Liver (tissue), 9 donors: Measurements from ENCODE around the gene VEGFA. TPM values are rescaled to one million over a fixed set of nuclear protein-coding genes. Genes with fewer than 3 reads are reported as not detected.

Source experiments
- DNase-seq: peaks from one replicate; pipeline ENCODE4 v3.0.0-alpha.2; 2017; ENCODE audit warnings: low spot score
- H3K27ac ChIP-seq, 2 donors: one replicate each; pipeline ENCODE4 v1.7.0; 2013; ENCODE audit warnings: inconsistent platforms in 2 of 2, low read length in 2 of 2, control low read depth in 1 of 2, low read depth in 1 of 2, mild to moderate bottlenecking in 1 of 2
- H3K27me3 ChIP-seq, 4 donors: one replicate each; pipeline versions ENCODE4 v1.6.1 to v1.7.0; 2013; ENCODE audit warnings: low read length in 3 of 4, inconsistent platforms in 1 of 4, mild to moderate bottlenecking in 1 of 4, moderate library complexity in 1 of 4; ENCODE audit not compliant: control insufficient read depth in 4 of 4, insufficient read depth in 4 of 4
- H3K36me3 ChIP-seq, 4 donors: one replicate each; pipeline versions ENCODE4 v1.6.1 to v1.7.0; 2013; ENCODE audit warnings: low read length in 3 of 4, mild to moderate bottlenecking in 3 of 4, low read depth in 1 of 4, moderate library complexity in 1 of 4; ENCODE audit not compliant: control insufficient read depth in 4 of 4, insufficient read depth in 3 of 4
- H3K4me1 ChIP-seq, 4 donors: one replicate each; pipeline versions ENCODE4 v1.6.1 to v1.7.0; 2013; ENCODE audit warnings: low read length in 3 of 4, mild to moderate bottlenecking in 3 of 4, moderate library complexity in 1 of 4; ENCODE audit not compliant: control insufficient read depth in 4 of 4, insufficient read depth in 4 of 4
- H3K4me3 ChIP-seq, 3 donors: one replicate each; pipeline versions ENCODE4 v1.6.1 to v1.7.0; 2013; ENCODE audit warnings: low read length in 3 of 3, control low read depth in 1 of 3, low read depth in 1 of 3, mild to moderate bottlenecking in 1 of 3
- H3K9ac ChIP-seq, 2 donors: one replicate each; pipeline ENCODE4 v1.7.0; 2013; ENCODE audit warnings: low read length in 2 of 2, mild to moderate bottlenecking in 2 of 2, moderate library complexity in 2 of 2, control low read depth in 1 of 2, low read depth in 1 of 2
- H3K9me3 ChIP-seq, 4 donors: one replicate each; pipeline versions ENCODE4 v1.6.1 to v1.7.0; 2013; ENCODE audit warnings: low read length in 3 of 4; ENCODE audit not compliant: control insufficient read depth in 4 of 4
- ATF3 ChIP-seq: IDR thresholded peaks from 2 replicates; pipeline ENCODE4 v1.6.1; 2016; ENCODE audit warnings: antibody characterized with exemption
- EGR1 ChIP-seq, 2 donors: IDR thresholded peaks; 2 replicates each; pipeline ENCODE4 v1.6.1; 2016 to 2018; ENCODE audit warnings: antibody characterized with exemption in 2 of 2, low read depth in 2 of 2
- FOXA1 ChIP-seq: IDR thresholded peaks from 2 replicates; pipeline ENCODE4 v1.6.1; 2016; ENCODE audit warnings: antibody characterized with exemption
- FOXA2 ChIP-seq: IDR thresholded peaks from 2 replicates; pipeline ENCODE4 v1.6.1; 2016; ENCODE audit warnings: antibody characterized with exemption
- HNF4A ChIP-seq, 2 donors: conservative IDR thresholded peaks; 2 replicates each; pipeline ENCODE4 v1.6.1; 2016; ENCODE audit warnings: antibody characterized with exemption in 2 of 2, mild to moderate bottlenecking in 2 of 2
- HNF4G ChIP-seq: IDR thresholded peaks from 2 replicates; pipeline ENCODE4 v1.6.1; 2016; ENCODE audit warnings: antibody characterized with exemption
- JUND ChIP-seq, 2 donors: IDR thresholded peaks; 2 replicates each; pipeline ENCODE4 v1.6.1; 2016; ENCODE audit warnings: antibody characterized with exemption in 2 of 2
- NR2F2 ChIP-seq: IDR thresholded peaks from 2 replicates; pipeline ENCODE4 v1.6.1; 2016; ENCODE audit warnings: antibody characterized with exemption
- RAD21 ChIP-seq, 2 donors: IDR thresholded peaks; 2 replicates each; pipeline ENCODE4 v1.6.1; 2016; ENCODE audit warnings: antibody characterized with exemption in 2 of 2, mild to moderate bottlenecking in 2 of 2
- REST ChIP-seq: IDR thresholded peaks from 2 replicates; pipeline ENCODE4 v1.6.1; 2016; ENCODE audit warnings: antibody characterized with exemption, mild to moderate bottlenecking
- RXRA ChIP-seq, 2 donors: IDR thresholded peaks; 2 replicates each; pipeline ENCODE4 v1.6.1; 2017 to 2018; ENCODE audit warnings: antibody characterized with exemption in 2 of 2, mild to moderate bottlenecking in 1 of 2
- SP1 ChIP-seq: IDR thresholded peaks from 2 replicates; pipeline ENCODE4 v1.6.1; 2018; ENCODE audit warnings: antibody characterized with exemption, mild to moderate bottlenecking
- TAF1 ChIP-seq: conservative IDR thresholded peaks from 2 replicates; pipeline ENCODE4 v1.6.1; 2016; ENCODE audit warnings: antibody characterized with exemption, mild to moderate bottlenecking
- YY1 ChIP-seq: IDR thresholded peaks from 2 replicates; pipeline ENCODE4 v1.6.1; 2016; ENCODE audit warnings: antibody characterized with exemption, mild to moderate bottlenecking
- WGBS: extraction: QIAGEN DNeasy Blood & Tissue Kit; methylation state at CpG from one replicate; pipeline ENCODE4 v1.1.7; 2013; 5-methylcytosine and 5-hydroxymethylcytosine counted together
- polyA plus RNA-seq, 2 donors: library from polyadenylated mRNA; stranded (reverse) in 1 of 2; unstranded in 1 of 2; fragments of 200-250 nt in 1 of 2; fragments of >200 nt in 1 of 2; fragmentation: Nextera tagmentation in 1 of 2; extraction: Ambion mirVana in 1 of 2; gene quantifications; one replicate each; pipeline versions ENCODE4 v1.2.1 to v1.2.3, GENCODE V29; 2013 to 2015
- total RNA-seq, 2 donors: library from RNA; depleted of rRNA; stranded (reverse); fragments of >200 nt; gene quantifications; one replicate each; pipeline ENCODE4 v1.2.3, GENCODE V29; 2014
- TF ChIP-seq, protein P1 (sequence below): IDR thresholded peaks from 2 replicates; pipeline ENCODE4 v1.6.1; 2016; ENCODE audit warnings: antibody characterized with exemption
- TF ChIP-seq, protein P2 (sequence below): IDR thresholded peaks from 2 replicates; pipeline ENCODE4 v1.6.1; 2016; ENCODE audit warnings: antibody characterized with exemption
- TF ChIP-seq, protein P3 (sequence below): fragments of 150-350 bp; IDR thresholded peaks from 2 replicates; pipeline ENCODE4 v1.5.1; 2017; ENCODE audit warnings: improper control_type of control experiment, low read depth, low read length; ENCODE audit not compliant: missing input control
- donor health status: healthy.
- donor health status: healthy.
- donor health status: healthy.
- donor health status: healthy.
- donor health status: healthy.

VEGFA gene
- total and polyA plus RNA-seq, 4 donors, result 14.7 to 160 (median 65.2) TPM

GRCh38 chr6:43800298-43800623, 30.2 kb downstream of the VEGFA start (continued):
- TF ChIP-seq RAD21 (IDR thresholded peaks at IDR 0.05) (no peak), FOXA2 (no peak), TAF1 (no peak)

GRCh38 chr6:43800746-43801494, 30.9 kb downstream of the VEGFA start:
- Histone ChIP-seq H3K27me3 (no peaks in the 10 kb centered on the region), H3K9me3 (no peaks in the 10 kb centered on the region), H3K4me1 (peaks cover 20 to 60% (median 48%) of the 10 kb centered on the region in 4 donors), H3K9ac (no peak overlapping the region), H3K4me3 (no peak overlapping the region), H3K36me3 (no peaks in the 10 kb centered on the region), H3K27ac (peak overlapping the region; percentile 90 to 95)
- WGBS, result 84% methylated on average over 10 of the region's 10 CpGs
- DNase-seq, result no peak
- no peak for TF ChIP-seq YY1
- no peak for TF ChIP-seq NR2F2

- no peaks in the 10 kb centered on the region for H3K36me3 ChIP-seq
- DNase-seq, result no peak
- peak overlapping the region; percentile 14 to 40 for H3K9ac ChIP-seq
- TF ChIP-seq YY1 (peak; percentile 26), RXRA (IDR thresholded peaks at IDR 0.05) (peak; percentile 31 to 78), JUND (IDR thresholded peaks at IDR 0.05) (peak in 1 of 2 donors; percentile 51), HNF4A (conservative IDR thresholded peaks at IDR 0.05) (peak; percentile 32 to 74), FOXA2 (no peak), REST (peak; percentile 25), TAF1 (no peak), SP1 (peak; percentile 34), NR2F2 (no peak), HNF4G (no peak), FOXA1 (no peak), RAD21 (IDR thresholded peaks at IDR 0.05) (peak; percentile 32 to 62), ATF3 (no peak), EGR1 (IDR thresholded peaks at IDR 0.05; ENCODE audit: low read depth in 2 of 2) (no peak)
- TF ChIP-seq, protein P1, sequence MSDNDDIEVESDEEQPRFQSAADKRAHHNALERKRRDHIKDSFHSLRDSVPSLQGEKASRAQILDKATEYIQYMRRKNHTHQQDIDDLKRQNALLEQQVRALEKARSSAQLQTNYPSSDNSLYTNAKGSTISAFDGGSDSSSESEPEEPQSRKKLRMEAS, result no peak
- TF ChIP-seq, protein P2, sequence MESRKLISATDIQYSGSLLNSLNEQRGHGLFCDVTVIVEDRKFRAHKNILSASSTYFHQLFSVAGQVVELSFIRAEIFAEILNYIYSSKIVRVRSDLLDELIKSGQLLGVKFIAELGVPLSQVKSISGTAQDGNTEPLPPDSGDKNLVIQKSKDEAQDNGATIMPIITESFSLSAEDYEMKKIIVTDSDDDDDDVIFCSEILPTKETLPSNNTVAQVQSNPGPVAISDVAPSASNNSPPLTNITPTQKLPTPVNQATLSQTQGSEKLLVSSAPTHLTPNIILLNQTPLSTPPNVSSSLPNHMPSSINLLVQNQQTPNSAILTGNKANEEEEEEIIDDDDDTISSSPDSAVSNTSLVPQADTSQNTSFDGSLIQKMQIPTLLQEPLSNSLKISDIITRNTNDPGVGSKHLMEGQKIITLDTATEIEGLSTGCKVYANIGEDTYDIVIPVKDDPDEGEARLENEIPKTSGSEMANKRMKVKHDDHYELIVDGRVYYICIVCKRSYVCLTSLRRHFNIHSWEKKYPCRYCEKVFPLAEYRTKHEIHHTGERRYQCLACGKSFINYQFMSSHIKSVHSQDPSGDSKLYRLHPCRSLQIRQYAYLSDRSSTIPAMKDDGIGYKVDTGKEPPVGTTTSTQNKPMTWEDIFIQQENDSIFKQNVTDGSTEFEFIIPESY, result no peak
- TF ChIP-seq, protein P3, sequence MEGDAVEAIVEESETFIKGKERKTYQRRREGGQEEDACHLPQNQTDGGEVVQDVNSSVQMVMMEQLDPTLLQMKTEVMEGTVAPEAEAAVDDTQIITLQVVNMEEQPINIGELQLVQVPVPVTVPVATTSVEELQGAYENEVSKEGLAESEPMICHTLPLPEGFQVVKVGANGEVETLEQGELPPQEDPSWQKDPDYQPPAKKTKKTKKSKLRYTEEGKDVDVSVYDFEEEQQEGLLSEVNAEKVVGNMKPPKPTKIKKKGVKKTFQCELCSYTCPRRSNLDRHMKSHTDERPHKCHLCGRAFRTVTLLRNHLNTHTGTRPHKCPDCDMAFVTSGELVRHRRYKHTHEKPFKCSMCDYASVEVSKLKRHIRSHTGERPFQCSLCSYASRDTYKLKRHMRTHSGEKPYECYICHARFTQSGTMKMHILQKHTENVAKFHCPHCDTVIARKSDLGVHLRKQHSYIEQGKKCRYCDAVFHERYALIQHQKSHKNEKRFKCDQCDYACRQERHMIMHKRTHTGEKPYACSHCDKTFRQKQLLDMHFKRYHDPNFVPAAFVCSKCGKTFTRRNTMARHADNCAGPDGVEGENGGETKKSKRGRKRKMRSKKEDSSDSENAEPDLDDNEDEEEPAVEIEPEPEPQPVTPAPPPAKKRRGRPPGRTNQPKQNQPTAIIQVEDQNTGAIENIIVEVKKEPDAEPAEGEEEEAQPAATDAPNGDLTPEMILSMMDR, result no peak
- WGBS, result 37% methylated on average over 16 of the region's 16 CpGs
- H3K27me3 ChIP-seq, result no peaks in the 10 kb centered on the region
- H3K4me3 ChIP-seq, result no peak overlapping the region
- H3K27ac ChIP-seq, result peak overlapping the region; percentile 90 to 95
- H3K9me3 ChIP-seq, result no peaks in the 10 kb centered on the region
- H3K4me1 ChIP-seq, result peaks cover 24 to 65% (median 51%) of the 10 kb centered on the region in 4 donors
These were observed 31.6 kb downstream of the VEGFA start for GRCh38 chr6:43801495-43802181.
